Measurements from ENCODE around the gene FOXA2.

- TF ChIP-seq CTCF (IDR thresholded peaks at IDR 0.05; ENCODE audit: low read length) (no peak), EZH2 (IDR thresholded peaks at IDR 0.05; ENCODE audit: borderline replicate concordance, low read length) (no peak)
Observed at GRCh38 chr20:22601361-22602141, 17.2 kb upstream of the FOXA2 start.
